GM12891 (cell line): ENCODE data around the gene RXFP4.

Experiments used
- POLR2A ChIP-seq: IDR thresholded peaks from 2 replicates; pipeline ENCODE4 v1.6.1; 2011; ENCODE audit warnings: low read depth, low read length, control low read depth
- POLR2AphosphoS5 ChIP-seq: IDR thresholded peaks from 2 replicates; pipeline ENCODE4 v1.6.1; 2011; ENCODE audit warnings: low read depth, low read length, control low read depth
- TAF1 ChIP-seq: IDR thresholded peaks from 2 replicates; pipeline ENCODE4 v1.6.1; 2011; ENCODE audit warnings: low read depth, low read length, control low read depth

DNA sequence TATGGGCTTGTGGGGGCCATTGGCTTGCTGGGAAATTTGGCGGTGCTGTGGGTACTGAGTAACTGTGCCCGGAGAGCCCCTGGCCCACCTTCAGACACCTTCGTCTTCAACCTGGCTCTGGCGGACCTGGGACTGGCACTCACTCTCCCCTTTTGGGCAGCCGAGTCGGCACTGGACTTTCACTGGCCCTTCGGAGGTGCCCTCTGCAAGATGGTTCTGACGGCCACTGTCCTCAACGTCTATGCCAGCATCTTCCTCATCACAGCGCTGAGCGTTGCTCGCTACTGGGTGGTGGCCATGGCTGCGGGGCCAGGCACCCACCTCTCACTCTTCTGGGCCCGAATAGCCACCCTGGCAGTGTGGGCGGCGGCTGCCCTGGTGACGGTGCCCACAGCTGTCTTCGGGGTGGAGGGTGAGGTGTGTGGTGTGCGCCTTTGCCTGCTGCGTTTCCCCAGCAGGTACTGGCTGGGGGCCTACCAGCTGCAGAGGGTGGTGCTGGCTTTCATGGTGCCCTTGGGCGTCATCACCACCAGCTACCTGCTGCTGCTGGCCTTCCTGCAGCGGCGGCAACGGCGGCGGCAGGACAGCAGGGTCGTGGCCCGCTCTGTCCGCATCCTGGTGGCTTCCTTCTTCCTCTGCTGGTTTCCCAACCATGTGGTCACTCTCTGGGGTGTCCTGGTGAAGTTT lies 550 bp downstream of the RXFP4 start:
- TF ChIP-seq POLR2A (no peak), POLR2AphosphoS5 (no peak), TAF1 (no peak)
